OCI-M2 (cell line): ENCODE data around the gene SHISAL1.

Experiments
- DNase-seq: peaks from one replicate; lab custom pipeline; 2025; ENCODE audit not compliant: unreplicated experiment; lab: John Stamatoyannopoulos, UW

Gene SHISAL1

DNA sequence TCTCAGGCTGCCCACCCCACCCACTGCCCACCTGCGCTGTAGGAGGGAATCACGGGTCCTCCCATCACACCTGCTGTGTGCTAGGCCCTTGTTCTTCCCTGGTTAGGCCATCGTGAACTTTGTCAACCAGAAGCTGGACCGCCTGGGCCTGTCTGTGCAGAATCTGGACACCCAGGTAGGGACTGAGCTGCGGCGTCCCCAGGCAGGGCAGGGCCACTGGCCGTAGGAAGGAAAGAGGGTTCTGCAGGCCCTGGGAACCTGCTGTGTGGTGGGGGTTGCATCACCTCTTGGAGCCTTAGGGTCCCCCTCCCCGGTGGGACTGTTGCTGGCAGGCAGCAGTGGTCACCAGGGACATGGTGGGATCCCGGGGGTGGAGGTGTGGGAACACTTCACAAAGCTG lies 116.5 kb downstream of the SHISAL1 start:
- no peak for DNase-seq

DNA sequence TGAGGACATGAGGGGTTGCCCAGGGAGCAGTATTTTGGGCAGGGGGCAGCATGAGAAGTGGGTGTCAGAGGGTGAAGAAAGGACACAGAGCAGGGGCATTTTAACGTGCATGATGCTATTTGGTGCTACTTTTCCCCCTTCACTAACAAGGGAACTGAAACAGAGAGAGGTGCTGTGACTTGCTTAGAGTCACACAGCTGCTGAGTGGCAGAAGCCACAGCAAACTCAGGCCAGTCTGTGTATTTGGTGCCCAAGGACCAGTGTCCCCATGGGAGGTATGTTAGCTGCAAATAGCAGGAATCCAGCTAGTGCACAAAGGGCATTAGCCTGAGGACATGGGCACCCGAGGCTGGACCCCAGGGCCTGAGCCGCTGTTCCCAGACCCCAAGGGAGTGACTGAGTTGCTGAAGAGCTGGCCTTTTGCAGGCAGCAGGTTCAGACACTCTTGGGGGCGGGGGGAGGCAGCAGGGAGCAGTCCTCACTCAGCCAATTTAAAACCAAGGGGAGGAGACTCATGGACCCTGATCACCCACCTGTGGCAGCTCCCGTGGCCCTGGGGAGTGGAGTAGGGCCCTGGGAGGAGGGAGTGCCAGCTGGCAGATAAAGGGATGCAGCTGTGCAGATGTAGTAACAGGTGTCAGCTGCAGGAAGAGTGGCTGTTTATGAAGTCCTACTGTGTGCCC lies 117.4 kb downstream of the SHISAL1 start:
- no peak for DNase-seq

DNA sequence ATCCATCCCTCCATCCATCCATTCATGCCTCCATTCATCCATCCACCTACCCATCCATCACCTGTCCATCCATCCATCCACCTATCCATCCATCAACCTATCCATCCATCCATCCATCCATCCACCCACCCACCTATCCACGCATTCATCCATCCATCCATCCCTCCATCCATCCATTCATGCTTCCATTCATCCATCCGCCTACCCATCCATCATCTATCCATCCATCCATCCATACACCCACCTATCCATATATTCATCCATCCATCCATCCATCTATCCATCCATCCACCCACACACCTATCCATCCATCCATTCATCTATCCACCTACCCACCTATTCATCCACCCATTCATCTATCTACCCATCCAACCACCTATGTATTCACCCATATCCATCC lies 118.2 kb downstream of the SHISAL1 start:
- DNase-seq, result no peak
